Measurements from ENCODE around the gene BIRC6. TPM values are rescaled to one million over a fixed set of nuclear protein-coding genes. Genes with fewer than 3 reads are reported as not detected.

The BIRC6 gene
- polyA plus RNA-seq, 1 experiment = 53.7 TPM

DNA sequence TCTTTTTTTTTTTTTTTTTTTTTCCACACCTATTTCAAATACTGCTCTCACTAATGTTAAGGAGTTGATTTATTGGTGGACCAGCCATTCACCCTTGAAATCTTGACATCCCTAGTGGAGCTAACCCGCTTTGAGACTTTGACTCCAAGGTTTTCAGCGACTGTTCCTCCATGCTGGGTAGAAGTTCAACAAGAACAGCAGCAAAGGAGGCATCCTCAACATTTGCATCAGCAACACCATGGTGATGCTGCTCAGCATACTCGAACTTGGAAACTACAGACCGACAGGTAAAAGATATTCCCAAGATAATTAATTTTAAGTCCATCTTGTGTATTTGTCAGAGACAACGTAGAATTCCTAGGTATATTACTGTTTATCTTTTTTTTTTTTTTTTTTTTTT is 74.0 kb downstream of the BIRC6 start:
- no peak overlapping the region for H3K4me3 ChIP-seq (ENCODE audit: low read depth, low read length)
- no peak for DNase-seq (ENCODE audit: low read depth)
- H3K27me3 ChIP-seq (ENCODE audit: control insufficient read depth, insufficient read depth, low read length) = no peaks in the 10 kb centered on the region
- ChIA-PET CTCF (interaction anchor here (0.6 kb wide), 1 partner anchor 10 kb away, joined by 3 read pairs; no protein-coding TSS in a partner anchor), POLR2A (no interaction called here)
- TF ChIP-seq, protein P1, sequence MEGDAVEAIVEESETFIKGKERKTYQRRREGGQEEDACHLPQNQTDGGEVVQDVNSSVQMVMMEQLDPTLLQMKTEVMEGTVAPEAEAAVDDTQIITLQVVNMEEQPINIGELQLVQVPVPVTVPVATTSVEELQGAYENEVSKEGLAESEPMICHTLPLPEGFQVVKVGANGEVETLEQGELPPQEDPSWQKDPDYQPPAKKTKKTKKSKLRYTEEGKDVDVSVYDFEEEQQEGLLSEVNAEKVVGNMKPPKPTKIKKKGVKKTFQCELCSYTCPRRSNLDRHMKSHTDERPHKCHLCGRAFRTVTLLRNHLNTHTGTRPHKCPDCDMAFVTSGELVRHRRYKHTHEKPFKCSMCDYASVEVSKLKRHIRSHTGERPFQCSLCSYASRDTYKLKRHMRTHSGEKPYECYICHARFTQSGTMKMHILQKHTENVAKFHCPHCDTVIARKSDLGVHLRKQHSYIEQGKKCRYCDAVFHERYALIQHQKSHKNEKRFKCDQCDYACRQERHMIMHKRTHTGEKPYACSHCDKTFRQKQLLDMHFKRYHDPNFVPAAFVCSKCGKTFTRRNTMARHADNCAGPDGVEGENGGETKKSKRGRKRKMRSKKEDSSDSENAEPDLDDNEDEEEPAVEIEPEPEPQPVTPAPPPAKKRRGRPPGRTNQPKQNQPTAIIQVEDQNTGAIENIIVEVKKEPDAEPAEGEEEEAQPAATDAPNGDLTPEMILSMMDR (IDR thresholded peaks at IDR 0.05; ENCODE audit: insufficient read depth, low read depth, low read length) = no peak
- H3K36me3 ChIP-seq (ENCODE audit: control insufficient read depth, insufficient read depth, low read length) = peaks cover 6% of the 10 kb centered on the region

DNA sequence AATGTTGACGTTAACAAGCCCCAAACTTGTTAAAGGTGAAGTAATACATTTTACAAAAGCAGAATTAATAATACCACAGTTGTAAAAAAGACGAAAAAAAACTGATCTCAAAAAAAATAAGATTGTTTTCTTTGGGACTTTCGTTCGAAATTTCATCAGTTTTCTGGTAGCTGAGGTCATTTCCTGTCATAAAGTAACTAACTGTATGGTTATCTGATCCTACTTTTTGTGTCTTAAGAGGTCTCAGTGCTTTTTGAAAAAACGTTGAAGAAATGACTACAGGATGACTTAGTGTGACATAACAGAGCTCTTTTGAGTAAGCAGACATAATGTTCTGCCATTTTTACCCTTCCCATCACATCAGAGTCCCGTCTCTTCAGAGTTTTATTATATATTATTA is 79.3 kb downstream of the BIRC6 start:
- no peak for DNase-seq (ENCODE audit: low read depth)
- POLR2A ChIA-PET = no interaction called here
- peaks cover 8% of the 10 kb centered on the region for H3K36me3 ChIP-seq (ENCODE audit: control insufficient read depth, insufficient read depth, low read length)
- no peak overlapping the region for H3K4me3 ChIP-seq (ENCODE audit: low read depth, low read length)
- TF ChIP-seq, protein P1 (IDR thresholded peaks at IDR 0.05; ENCODE audit: insufficient read depth, low read depth, low read length) = no peak
- CTCF ChIA-PET = no interaction called here
- no peaks in the 10 kb centered on the region for H3K27me3 ChIP-seq (ENCODE audit: control insufficient read depth, insufficient read depth, low read length)

DNA sequence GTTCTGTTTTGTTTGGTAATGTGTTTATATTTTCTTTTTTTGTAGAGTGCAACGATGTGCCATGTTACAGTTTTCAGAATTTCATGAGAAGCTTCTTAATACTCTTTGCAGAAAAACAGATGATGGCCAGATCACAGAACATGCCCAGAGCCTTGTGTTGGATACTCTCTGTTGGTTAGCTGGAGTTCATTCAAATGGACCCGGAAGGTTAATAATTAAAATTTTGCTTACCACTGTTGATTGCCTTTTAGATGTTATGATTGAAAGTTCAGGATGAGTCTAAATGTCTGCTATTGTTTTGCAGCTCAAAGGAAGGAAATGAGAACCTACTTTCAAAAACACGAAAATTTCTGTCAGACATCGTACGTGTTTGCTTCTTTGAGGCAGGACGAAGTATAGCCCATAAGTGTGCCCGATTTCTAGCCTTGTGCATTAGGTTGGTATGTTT is 85.2 kb downstream of the BIRC6 start:
- TF ChIP-seq, protein P1 (IDR thresholded peaks at IDR 0.05; ENCODE audit: insufficient read depth, low read depth, low read length) = no peak
- POLR2A ChIA-PET = no interaction called here
- CTCF ChIA-PET = no interaction called here
- DNase-seq (ENCODE audit: low read depth) = no peak
- Histone ChIP-seq H3K36me3 (ENCODE audit: control insufficient read depth, insufficient read depth, low read length) (peaks cover 7% of the 10 kb centered on the region), H3K27me3 (ENCODE audit: control insufficient read depth, insufficient read depth, low read length) (no peaks in the 10 kb centered on the region), H3K4me3 (ENCODE audit: low read depth, low read length) (no peak overlapping the region)

DNA sequence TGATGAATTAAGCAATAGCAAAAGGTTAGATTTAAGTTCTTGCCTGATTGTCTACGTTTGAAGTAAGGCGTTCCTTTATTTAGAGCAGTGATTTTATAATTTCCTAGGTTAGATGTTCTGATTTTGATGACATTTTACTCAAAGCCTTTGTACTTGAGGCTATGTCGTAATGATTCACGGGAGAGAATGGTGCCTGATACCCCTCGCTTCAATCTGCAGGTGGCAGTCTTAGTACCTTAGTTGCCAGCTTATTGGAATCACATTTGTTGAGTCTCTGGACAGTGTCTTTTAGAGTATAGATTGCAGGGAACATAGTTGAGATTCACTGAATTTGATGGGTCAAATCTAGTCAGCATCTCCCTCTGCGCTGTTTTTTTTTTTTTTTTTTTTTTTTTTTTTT is 89.5 kb downstream of the BIRC6 start:
- H3K4me3 ChIP-seq (ENCODE audit: low read depth, low read length) = no peak overlapping the region
- POLR2A ChIA-PET = no interaction called here
- TF ChIP-seq, protein P1 (IDR thresholded peaks at IDR 0.05; ENCODE audit: insufficient read depth, low read depth, low read length) = no peak
- H3K27me3 ChIP-seq (ENCODE audit: control insufficient read depth, insufficient read depth, low read length) = no peaks in the 10 kb centered on the region
- DNase-seq (ENCODE audit: low read depth) = no peak
- H3K36me3 ChIP-seq (ENCODE audit: control insufficient read depth, insufficient read depth, low read length) = peaks cover 5% of the 10 kb centered on the region
- CTCF ChIA-PET = no interaction called here

DNA sequence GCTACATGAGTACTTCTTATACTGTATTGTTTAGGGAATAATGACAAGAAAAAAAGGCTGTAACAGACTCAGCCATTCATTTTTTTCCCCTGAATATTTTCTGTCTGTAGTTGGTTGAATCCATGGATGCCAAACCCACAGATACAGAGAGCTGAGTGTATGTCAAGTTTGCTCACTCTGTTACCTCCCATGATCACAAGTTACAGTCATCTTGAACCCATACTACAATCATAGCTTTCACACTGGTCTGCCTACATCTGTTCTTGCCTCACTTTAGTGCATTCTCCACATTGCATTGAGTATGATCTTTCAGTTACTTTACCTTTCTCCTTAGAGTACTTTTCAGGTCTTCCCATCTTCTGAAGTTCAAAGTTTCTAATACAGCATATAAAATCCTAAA is 94.0 kb downstream of the BIRC6 start:
- no peak for DNase-seq (ENCODE audit: low read depth)
- POLR2A ChIA-PET = no interaction called here
- CTCF ChIA-PET = no interaction called here
- Histone ChIP-seq H3K36me3 (ENCODE audit: control insufficient read depth, insufficient read depth, low read length) (no peaks in the 10 kb centered on the region; the same call in 1 of the 2 replicates), H3K27me3 (ENCODE audit: control insufficient read depth, insufficient read depth, low read length) (no peaks in the 10 kb centered on the region), H3K4me3 (ENCODE audit: low read depth, low read length) (no peak overlapping the region)
- TF ChIP-seq, protein P1 (IDR thresholded peaks at IDR 0.05; ENCODE audit: insufficient read depth, low read depth, low read length) = no peak
